DND-41 (cell line): ENCODE measurements around the gene EGFL6.

Experiments
- ATAC-seq: fragments of 200-7000 bp; cut with Tn5 transposase; 3 replicates; pipeline ENCODE4 v1.9.1; 2021; ENCODE audit warnings: low read depth; ENCODE audit not compliant: insufficient read depth
- DNase-seq: peaks from one replicate; pipeline ENCODE4 v3.0.0-alpha.2; 2020
- H2AFZ ChIP-seq: 2 replicates; pipeline ENCODE4 v1.6.0; 2012; ENCODE audit warnings: low read depth, low read length
- H3K27ac ChIP-seq: 2 replicates; pipeline ENCODE4 v1.5.1; 2012; ENCODE audit warnings: low read length, inconsistent platforms
- H3K27me3 ChIP-seq: fragments of 200-600 bp; sonication (generic); 2 replicates; pipeline ENCODE4 v1.6.0; 2012; ENCODE audit warnings: low read length, mild to moderate bottlenecking, inconsistent platforms; ENCODE audit not compliant: insufficient read depth, poor library complexity
- H3K36me3 ChIP-seq: 2 replicates; pipeline ENCODE4 v1.5.1; 2012; ENCODE audit warnings: low read length, inconsistent platforms; ENCODE audit not compliant: insufficient read depth
- H3K4me1 ChIP-seq: 2 replicates; pipeline ENCODE4 v1.5.1; 2012; ENCODE audit warnings: mild to moderate bottlenecking, low read length; ENCODE audit not compliant: insufficient read depth
- H3K4me2 ChIP-seq: 2 replicates; pipeline ENCODE4 v1.6.0; 2012; ENCODE audit warnings: mild to moderate bottlenecking, moderate library complexity, low read length, inconsistent platforms; ENCODE audit not compliant: insufficient read depth
- H3K4me3 ChIP-seq, 2 experiments: fragments of 200-600 bp in 1 of 2; shearing (Covaris generic) in 1 of 2; 2 replicates each; pipeline ENCODE4 v1.5.1; 2012 to 2016; ENCODE audit warnings: inconsistent platforms in 2 of 2, low read length in 2 of 2, mild to moderate bottlenecking in 2 of 2, low read depth in 1 of 2, moderate library complexity in 1 of 2
- H3K79me2 ChIP-seq: 2 replicates; pipeline ENCODE4 v1.6.0; 2012; ENCODE audit warnings: low read length, inconsistent platforms; ENCODE audit not compliant: insufficient read depth
- H3K9ac ChIP-seq: 2 replicates; pipeline ENCODE4 v1.6.0; 2012; ENCODE audit warnings: low read depth, mild to moderate bottlenecking, inconsistent platforms, low read length, moderate library complexity
- H3K9me3 ChIP-seq: 2 replicates; pipeline ENCODE4 v1.5.1; 2012; ENCODE audit warnings: low read length, moderate library complexity, mild to moderate bottlenecking, inconsistent platforms; ENCODE audit not compliant: insufficient read depth, severe bottlenecking
- H4K20me1 ChIP-seq: 2 replicates; pipeline ENCODE4 v1.6.0; 2012; ENCODE audit warnings: low read length; ENCODE audit not compliant: insufficient read depth
- CTCF ChIP-seq: IDR thresholded peaks from 2 replicates; pipeline ENCODE4 v1.5.1; 2012; ENCODE audit warnings: borderline replicate concordance, low read length, moderate library complexity, mild to moderate bottlenecking; ENCODE audit not compliant: poor library complexity, severe bottlenecking; ENCODE audit errors: extremely low read depth
- EZH2 ChIP-seq: IDR thresholded peaks from 3 replicates; pipeline ENCODE4 v1.6.1; 2012; ENCODE audit warnings: borderline replicate concordance, low read depth, mild to moderate bottlenecking, moderate library complexity, low read length, inconsistent platforms; ENCODE audit not compliant: severe bottlenecking

EGFL6 gene

GRCh38 chrX:13652850-13653693 is 83.7 kb downstream of the EGFL6 start, which contains the start of gene TCEANC:
Gene TCEANC (plus strand): TSS chrX:13653141. CDS start chrX:13662509, 9,368 bp downstream.
- H3K9me3 ChIP-seq, result no peaks in the 10 kb centered on the region
- H3K4me2 ChIP-seq, result peak within 1 kb of the TSS; percentile 92
- ATAC-seq (peak; percentile 96), DNase-seq (peak; percentile 95)
- peak within 1 kb of the TSS; percentile 71 to 77 for H3K4me3 ChIP-seq
- H3K27ac ChIP-seq, result peak within 1 kb of the TSS; percentile 88
- TF ChIP-seq CTCF (no peak), EZH2 (no peak)
- no peaks in the 10 kb centered on the region for H3K27me3 ChIP-seq
- H3K4me1 ChIP-seq, result peaks cover 22% of the 10 kb centered on the region
- H3K36me3 ChIP-seq, result no peaks in the 10 kb centered on the region; the same call in 1 of the 2 replicates
- peaks cover 19% of the 10 kb centered on the region for H3K79me2 ChIP-seq
- peak within 1 kb of the TSS; percentile 66 for H3K9ac ChIP-seq
- H2AFZ ChIP-seq, result peak within 1 kb of the TSS; percentile 78
- no peaks in the 10 kb centered on the region for H4K20me1 ChIP-seq

- no peaks in the 10 kb centered on the region for H3K27me3 ChIP-seq
Observed at GRCh38 chrX:13654116-13654515, 84.7 kb downstream of the EGFL6 start.

GRCh38 chrX:13655674-13656073 is 86.3 kb downstream of the EGFL6 start:
- H3K27me3 ChIP-seq, result no peaks in the 10 kb centered on the region
- peaks cover 2% of the 10 kb centered on the region; the same call in 1 of the 2 replicates for H3K36me3 ChIP-seq
- TF ChIP-seq CTCF (no peak), EZH2 (no peak)
- no peak for DNase-seq
- H3K4me1 ChIP-seq, result peaks cover 26% of the 10 kb centered on the region
- ATAC-seq, result no peak
- H3K4me3 ChIP-seq, result no peak overlapping the region
- peaks cover 19% of the 10 kb centered on the region for H3K79me2 ChIP-seq
- no peaks in the 10 kb centered on the region for H4K20me1 ChIP-seq
- H3K9me3 ChIP-seq, result no peaks in the 10 kb centered on the region
- no peak overlapping the region for H3K27ac ChIP-seq
- H3K9ac ChIP-seq, result no peak overlapping the region
- no peak overlapping the region for H3K4me2 ChIP-seq
- H2AFZ ChIP-seq, result no peak overlapping the region

More at GRCh38 chrX:13654116-13654515, 84.7 kb downstream of the EGFL6 start:
- Histone ChIP-seq H3K4me1 (peaks cover 26% of the 10 kb centered on the region), H3K27ac (peak overlapping the region; percentile 88), H3K79me2 (peaks cover 19% of the 10 kb centered on the region), H3K9me3 (no peaks in the 10 kb centered on the region), H3K4me2 (peak overlapping the region; percentile 89), H4K20me1 (no peaks in the 10 kb centered on the region), H2AFZ (no peak overlapping the region; the same call in 1 of the 2 replicates), H3K4me3 (peak overlapping the region; percentile 71 to 77), H3K36me3 (no peaks in the 10 kb centered on the region; the same call in 1 of the 2 replicates), H3K9ac (peak overlapping the region; percentile 66)
- no peak for DNase-seq
- no peak for TF ChIP-seq CTCF
- no peak for TF ChIP-seq EZH2
- ATAC-seq, result no peak
